Measurements from ENCODE around the gene RANBP9. TPM values are rescaled to one million over a fixed set of nuclear protein-coding genes. Genes with fewer than 3 reads are reported as not detected.

RANBP9 gene
- 41.8 TPM for total RNA-seq

DNA sequence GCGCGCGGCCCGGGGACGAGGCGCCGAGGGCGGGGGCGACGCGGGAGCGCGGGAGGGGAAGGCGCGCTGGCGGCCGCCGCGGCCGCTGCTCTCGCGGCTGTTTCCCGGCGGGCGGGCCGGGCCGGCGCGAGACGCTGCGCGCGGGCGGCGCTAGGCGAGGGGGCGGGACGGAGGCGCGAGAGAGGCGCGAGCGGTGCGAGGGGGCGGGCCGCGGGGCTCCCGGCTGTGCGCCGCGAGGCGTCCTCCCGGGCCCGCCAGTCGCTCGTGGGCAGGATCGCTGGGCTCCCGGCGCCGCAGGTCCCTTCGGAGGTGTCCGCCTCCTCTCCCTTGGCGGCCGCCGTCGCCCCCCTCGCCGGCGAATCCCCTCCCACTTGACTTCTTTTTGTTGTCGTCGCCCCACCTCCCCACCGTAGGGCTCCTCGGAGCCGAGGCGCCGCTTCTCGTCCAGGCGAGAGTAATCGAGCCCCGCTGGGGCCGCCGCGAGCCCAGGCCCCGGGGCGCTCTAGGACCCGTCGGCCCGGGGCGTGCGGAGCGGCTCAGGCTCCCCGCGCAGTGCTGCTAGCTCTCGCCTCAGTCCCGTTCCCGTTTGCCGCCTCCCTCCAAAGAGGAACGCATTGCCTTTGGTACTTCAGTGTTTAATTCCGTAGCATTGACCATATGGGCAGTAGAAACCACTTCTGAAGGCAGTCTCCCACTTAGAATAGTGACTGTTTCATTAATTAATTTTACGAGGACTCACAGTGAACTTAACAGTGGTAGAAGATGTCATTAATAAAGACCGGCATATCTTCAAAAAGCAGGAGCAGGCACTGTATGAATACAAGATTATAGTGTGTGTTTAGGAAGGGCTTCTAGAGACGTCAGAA, at the start of gene RANBP9:
Gene RANBP9 (minus strand): TSS at position 103 of the 866 bp plus-strand sequence. CDS start 330 bp downstream, outside the sequence.
- intact Hi-C loops (cut with DNase I): no loop called here
- ATAC-seq: peak; percentile 93
- DNase-seq (ENCODE audit: low spot score): peak; percentile 91

DNA sequence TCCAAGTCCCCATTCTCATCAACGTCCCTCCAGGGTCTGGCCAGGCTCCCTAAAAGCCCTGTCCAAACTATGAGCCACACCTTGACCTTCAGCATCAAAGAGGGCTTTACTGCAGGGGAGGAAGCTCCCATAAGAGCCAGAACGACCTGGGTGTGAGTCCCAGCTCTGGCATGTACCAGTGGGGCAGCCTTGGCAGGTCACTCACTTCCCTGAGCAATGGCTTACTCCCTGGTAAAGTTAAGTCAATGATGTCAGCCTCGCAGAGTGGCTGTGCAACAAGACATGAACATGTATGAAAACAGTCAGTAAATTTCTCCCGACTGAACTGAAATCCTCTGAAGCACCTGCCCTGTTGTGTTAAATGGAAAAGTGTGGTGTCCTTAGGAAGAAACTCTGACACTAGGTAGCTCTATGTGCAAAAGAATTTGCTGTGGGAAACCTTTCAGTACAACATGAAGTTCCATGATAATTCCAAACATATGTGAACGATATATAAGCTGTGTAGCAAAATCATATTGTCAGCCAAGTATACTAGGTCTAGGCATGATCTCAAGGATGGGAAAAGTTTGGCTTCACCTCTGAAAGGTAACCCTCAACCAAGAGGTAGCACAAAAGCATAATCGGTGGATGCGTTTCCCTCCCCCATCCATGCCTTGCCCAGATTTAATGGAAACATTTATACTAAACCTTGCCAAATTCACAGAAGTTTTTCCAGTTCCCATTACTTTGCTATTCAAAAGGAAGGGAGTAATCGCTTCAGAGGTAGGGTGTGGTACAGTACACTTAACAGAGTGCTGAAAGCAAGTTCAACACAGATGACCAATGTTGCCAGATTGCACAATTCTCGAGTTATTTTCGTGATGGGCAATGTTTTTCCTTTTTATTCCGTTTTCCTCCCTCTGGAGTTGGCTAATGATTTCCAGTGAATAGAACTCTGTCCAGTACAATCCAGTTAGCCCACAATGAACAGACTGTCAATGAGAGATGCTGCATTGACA, 49.0 kb upstream of the RANBP9 start:
- ATAC-seq (peak; percentile 95), DNase-seq (ENCODE audit: low spot score) (no peak)
- intact Hi-C loops (cut with DNase I): no loop called here

DNA sequence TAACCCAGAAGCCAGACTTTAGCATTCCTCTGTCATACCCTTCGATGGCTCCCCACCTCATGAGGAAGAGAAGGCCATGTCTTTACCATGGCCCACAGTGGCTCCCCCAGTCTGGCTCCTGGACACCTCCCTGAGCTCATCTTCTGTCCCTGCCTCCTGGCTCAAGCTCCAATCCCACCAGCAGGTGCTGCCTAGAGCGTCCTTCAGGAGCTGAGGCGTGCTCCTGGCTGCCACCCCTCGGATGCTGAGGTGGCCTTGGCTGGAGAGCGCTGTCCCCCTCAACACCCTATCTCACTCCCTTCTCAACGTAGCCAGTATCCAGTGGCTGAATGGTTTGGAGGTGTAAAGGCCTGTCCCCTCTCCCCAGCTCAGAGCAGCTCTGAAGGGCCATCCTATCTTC, 47.4 kb upstream of the RANBP9 start:
- no peak for ATAC-seq
- DNase-seq (ENCODE audit: low spot score): no peak
- intact Hi-C loops (cut with DNase I): no loop called here

DNA sequence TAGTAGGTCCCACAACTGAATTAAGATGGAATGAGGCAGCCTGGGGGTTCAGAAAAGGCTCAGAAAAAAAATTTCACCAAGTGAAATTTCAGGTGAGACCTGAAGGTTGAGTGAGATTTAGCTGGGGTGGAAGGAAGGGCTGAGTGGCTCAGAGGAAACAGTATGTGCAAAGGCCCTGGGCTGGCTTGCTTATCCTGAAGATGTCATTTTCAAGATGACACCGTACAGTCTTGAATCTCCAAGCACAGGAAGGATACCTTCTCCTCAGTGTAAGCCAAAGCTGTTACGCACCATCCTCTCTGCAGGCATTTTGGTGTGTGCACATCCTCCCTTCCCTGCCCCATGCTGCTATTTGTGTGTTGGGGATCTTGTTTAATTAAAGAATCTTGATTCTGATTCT, 43.0 kb upstream of the RANBP9 start:
- intact Hi-C loops (cut with DNase I): no loop called here
- DNase-seq (ENCODE audit: low spot score) (no peak), ATAC-seq (no peak)

GRCh38 chr6:13743736-13744127, 32.1 kb upstream of the RANBP9 start:
- ATAC-seq (no peak), DNase-seq (ENCODE audit: low spot score) (no peak)
- intact Hi-C loops (cut with DNase I): no loop called here

GRCh38 chr6:13742961-13743735, 31.5 kb upstream of the RANBP9 start:
- ATAC-seq (no peak), DNase-seq (ENCODE audit: low spot score) (no peak)
- intact Hi-C loops (cut with DNase I): no loop called here

GRCh38 chr6:13741365-13741764, 29.7 kb upstream of the RANBP9 start:
- ATAC-seq: no peak
- DNase-seq (ENCODE audit: low spot score): no peak
- intact Hi-C loops (cut with DNase I): no loop called here

GRCh38 chr6:13735031-13735430, 23.4 kb upstream of the RANBP9 start:
- ATAC-seq: no peak
- no peak for DNase-seq (ENCODE audit: low spot score)
- intact Hi-C loops (cut with DNase I): no loop called here

DNA sequence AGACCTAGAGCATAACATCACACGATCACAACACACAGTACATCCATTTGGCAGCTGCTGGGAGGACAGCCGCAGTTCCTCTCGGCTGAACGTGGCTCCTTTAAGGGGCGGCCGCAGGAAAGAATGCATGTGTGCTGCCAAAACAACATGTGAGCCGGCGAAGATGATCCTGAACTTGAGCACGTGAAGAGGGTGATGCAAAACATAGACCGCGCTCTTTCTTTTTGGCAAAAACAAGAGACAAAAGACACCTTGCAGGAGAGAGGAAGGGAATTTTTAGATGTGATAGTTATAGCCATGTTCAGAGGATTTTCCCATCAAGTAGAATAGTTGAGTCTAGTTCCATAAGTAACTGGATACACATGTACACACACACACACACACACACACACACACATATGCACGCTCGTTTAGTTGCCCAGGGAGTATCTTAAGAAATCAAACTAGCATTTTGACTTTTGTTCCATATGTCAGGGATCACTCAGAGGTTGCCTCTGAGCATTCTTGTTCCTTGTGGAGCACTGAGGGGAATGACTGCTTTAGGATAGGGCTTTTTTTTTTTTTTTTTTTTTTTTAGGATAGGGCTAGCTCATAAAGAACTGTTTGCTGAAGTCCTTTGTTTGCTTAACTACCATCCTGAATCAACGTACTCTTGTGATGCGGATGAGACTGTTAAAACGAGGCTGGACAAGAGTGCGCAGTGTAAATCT, 21.7 kb upstream of the RANBP9 start:
- intact Hi-C loops (cut with DNase I): no loop called here
- peak; percentile 77 for DNase-seq (ENCODE audit: low spot score)

DNA sequence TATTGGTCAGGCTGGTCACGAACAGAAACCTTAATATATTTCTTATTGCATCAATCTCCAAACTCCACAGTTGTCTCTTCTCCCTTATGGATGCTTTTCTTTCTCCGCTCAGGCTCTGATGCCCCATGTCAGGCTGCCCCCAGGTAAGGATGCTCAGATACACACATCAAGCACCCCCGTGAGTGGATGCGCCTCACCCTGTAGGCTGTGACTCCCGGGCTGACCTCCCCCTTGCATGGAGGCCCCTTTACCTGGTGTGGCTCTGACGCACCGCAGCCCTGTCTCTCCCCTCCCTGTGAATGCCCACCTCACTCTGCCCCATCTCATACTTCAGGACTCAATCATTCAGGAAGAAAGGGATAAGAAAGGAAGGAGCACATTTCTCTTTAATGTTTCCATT, 19.1 kb upstream of the RANBP9 start:
- ATAC-seq (no peak), DNase-seq (ENCODE audit: low spot score) (no peak)
- intact Hi-C loops (cut with DNase I): no loop called here

More for the DNA sequence above, 21.7 kb upstream of the RANBP9 start:
- peak; percentile 97 for ATAC-seq

DNA sequence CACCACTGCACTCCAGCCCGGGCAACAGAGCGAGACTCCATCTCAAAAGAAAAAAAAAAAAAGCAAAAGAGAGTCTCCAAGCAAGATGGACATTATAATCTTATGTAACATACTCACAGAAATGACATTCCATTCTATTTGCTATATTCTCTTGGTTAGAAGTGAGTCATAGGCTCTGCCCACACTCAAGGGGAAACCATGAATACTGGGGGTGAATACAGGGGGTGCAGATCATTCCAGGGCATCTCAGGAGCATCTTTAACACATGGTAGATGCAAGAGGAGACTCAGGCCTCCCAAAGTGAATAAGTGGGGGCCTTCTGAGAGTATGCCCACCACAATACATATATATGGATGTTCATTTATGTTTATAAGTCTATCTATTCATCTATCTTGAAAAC, 18.3 kb upstream of the RANBP9 start:
- DNase-seq (ENCODE audit: low spot score): no peak
- intact Hi-C loops (cut with DNase I): no loop called here
- ATAC-seq: no peak

DNA sequence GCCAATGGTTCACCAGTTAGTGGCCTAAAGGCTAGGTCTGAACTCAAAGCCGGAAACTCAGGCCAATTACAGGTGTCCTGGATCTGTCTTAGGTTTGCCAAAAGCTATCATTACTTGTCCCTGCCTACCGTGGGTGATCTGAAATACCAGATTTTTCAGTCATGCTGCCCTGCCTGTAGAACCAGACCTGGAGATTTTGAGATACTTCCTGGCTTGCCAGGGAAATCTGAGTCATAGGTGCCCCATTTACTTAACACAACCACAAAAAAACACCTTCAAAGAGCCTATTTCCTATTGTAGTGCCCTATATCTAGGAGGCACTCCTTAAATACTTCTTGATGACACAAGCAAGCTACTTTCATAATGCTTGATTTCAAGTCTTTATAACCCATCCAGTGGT, 13.9 kb upstream of the RANBP9 start:
- DNase-seq (ENCODE audit: low spot score) (no peak), ATAC-seq (no peak)
- intact Hi-C loops (cut with DNase I): no loop called here

DNA sequence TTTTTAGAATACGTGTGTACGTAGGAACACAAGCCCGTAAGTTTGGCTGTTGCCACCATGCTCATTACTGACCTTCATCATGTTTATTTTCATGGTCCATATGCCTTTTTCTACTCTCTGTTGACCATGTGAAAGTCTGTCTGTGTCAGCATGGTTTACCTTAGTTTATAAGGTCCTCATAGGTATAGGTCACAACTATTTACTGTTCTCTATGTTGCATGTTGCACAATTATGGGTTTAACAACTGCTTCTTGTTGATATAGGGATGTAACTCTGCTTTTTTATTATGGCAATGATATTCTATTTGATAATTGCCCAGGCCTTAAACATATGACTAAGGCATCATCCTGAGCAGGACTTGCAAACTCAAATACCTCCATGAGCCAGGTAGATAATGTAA, 13.4 kb upstream of the RANBP9 start:
- DNase-seq (ENCODE audit: low spot score): no peak
- intact Hi-C loops (cut with DNase I): no loop called here
- no peak for ATAC-seq

- intact Hi-C loops (cut with DNase I): no loop called here
- DNase-seq (ENCODE audit: low spot score): no peak
- no peak for ATAC-seq
Observed at GRCh38 chr6:13724182-13724581, 12.5 kb upstream of the RANBP9 start.

DNA sequence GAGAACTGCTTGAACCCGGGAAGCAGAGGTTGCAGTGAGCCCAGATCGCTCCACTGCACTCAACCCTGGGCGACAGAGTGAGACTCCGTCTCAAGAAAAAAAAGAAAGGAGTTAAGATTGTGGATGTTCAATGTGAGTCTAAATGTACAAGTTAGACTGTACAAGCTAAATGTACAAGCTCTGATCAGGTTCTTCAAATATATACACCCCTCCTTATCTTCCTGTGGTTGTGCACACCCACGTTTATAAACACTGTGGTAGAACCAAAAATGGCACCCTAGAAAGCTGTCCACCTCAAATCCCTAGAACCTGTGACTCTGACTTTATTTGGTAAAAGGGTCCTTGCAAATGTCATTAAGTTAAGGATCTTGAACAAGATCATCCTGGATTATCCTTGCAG, 11.2 kb upstream of the RANBP9 start:
- ATAC-seq: no peak
- intact Hi-C loops (cut with DNase I): no loop called here
- DNase-seq (ENCODE audit: low spot score): no peak

DNA sequence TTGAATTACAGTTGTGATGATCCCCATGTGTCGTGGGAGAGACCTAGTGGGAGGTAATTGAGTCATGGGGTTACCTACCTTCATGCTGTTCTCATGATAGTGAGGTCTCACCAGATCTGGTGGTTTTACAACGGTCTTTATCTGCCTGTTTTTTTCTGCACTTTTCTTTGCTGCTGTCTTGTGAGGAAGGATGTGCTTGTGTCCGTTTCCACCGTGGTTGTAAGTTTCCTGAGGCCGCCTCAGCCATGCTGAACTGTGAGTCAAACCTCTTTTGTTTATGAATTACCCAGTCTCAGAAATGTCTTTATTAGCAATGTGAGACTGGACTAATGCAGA, 6.5 kb upstream of the RANBP9 start:
- DNase-seq (ENCODE audit: low spot score) (no peak), ATAC-seq (no peak)
- intact Hi-C loops (cut with DNase I): no loop called here

DNA sequence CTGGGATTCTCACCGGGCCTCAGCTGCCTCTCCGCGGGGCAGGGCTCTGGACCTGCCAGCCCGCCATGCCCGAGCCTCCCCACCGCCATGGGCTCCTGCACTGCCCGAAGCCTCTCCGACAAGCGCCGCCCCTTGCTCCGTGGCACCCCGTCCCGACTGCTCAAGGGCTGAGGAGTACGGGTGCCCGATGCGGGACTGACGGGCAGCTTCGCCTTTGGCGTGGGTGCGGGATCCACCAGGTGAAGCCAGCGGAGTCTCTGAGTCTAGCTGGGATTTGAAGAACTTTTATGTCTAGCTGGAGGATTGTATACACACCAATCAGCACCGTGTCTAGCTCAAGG, 5.3 kb upstream of the RANBP9 start:
- ATAC-seq: no peak
- DNase-seq (ENCODE audit: low spot score): no peak
- intact Hi-C loops (cut with DNase I): no loop called here

- intact Hi-C loops (cut with DNase I): no loop called here
- ATAC-seq (no peak), DNase-seq (ENCODE audit: low spot score) (no peak)
Observed at GRCh38 chr6:13716225-13716954, 4.8 kb upstream of the RANBP9 start.

Measured in sciatic nerve (tissue), 2 donors.